HCT116 (cell line): ENCODE results near the gene NET1. TPM values are rescaled to one million over a fixed set of nuclear protein-coding genes. Genes with fewer than 3 reads are reported as not detected.

Source experiments
- ATAC-seq: fragments of 200-7000 bp; cut with Tn5 transposase; 2 replicates; pipeline ENCODE4 v1.9.1; 2020; ENCODE audit warnings: mild to moderate bottlenecking, moderate library complexity
- BruUV-seq: library from RNA; stranded (reverse); fragments of 400-500 nt; replicated peaks from 2 replicates; lab custom pipeline; 2021; lab: Mats Ljungman, UMichigan
- CTCF ChIA-PET: fragments of 300-600 bp; sonication (Branson Sonifier 250); formaldehyde crosslinking; loops from one replicate; lab custom pipeline; 2021; ENCODE audit warnings: antibody characterized with exemption; lab: Charles Lee
- POLR2A ChIA-PET: fragments of 300-600, 350-600 bp; sonication (Branson Sonifier 250); formaldehyde crosslinking; loops from one replicate; lab custom pipeline; 2021; ENCODE audit warnings: antibody characterized with exemption; lab: Charles Lee
- RAD21 ChIA-PET, 2 experiments: fragments of 300-600 bp; sonication (Branson Sonifier 250); formaldehyde crosslinking; loops; one replicate each; lab custom pipeline; 2023; ENCODE audit warnings: low total read pairs in 2 of 2; ENCODE audit not compliant: uncharacterized antibody in 2 of 2, unreplicated experiment in 2 of 2, low non-redundant PET in 1 of 2; lab: Charles Lee
- DNase-seq: peaks from one replicate; pipeline ENCODE4 v3.0.0-alpha.2; 2010; ENCODE audit warnings: low read depth, low spot score
- H2AFZ ChIP-seq: fragments of 200-600 bp; shearing (Covaris generic), sonication (generic); 2 replicates; pipeline ENCODE4 v1.6.1; 2017; ENCODE audit warnings: low read depth, mixed run types, mixed read lengths, antibody characterized with exemption, low read length; ENCODE audit not compliant: poor library complexity, severe bottlenecking
- H3K27ac ChIP-seq: 2 replicates; pipeline ENCODE4 v1.5.1; 2012; ENCODE audit warnings: low read depth, low read length
- H3K27me3 ChIP-seq: fragments of 200-600 bp; sonication (generic); 2 replicates; pipeline ENCODE4 v1.6.1; 2016; ENCODE audit warnings: mixed run types, low read length, mixed read lengths; ENCODE audit not compliant: insufficient read depth
- H3K36me3 ChIP-seq, 2 experiments: fragments of 200-500 bp in 1 of 2; fragments of 200-600 bp in 1 of 2; sonication (Bioruptor generic) in 1 of 2; sonication (generic) in 1 of 2; 2 replicates each; pipeline versions ENCODE4 v1.5.1 to v1.6.1; 2014 to 2016; ENCODE audit warnings: low read length in 2 of 2, inconsistent platforms in 1 of 2, mixed read lengths in 1 of 2, mixed run types in 1 of 2; ENCODE audit not compliant: insufficient read depth in 2 of 2, control insufficient read depth in 1 of 2
- H3K4me1 ChIP-seq, 2 experiments: fragments of 200-600 bp in 1 of 2; sonication (generic) in 1 of 2; 2 replicates each; pipeline versions ENCODE4 v1.5.1 to v1.6.1; 2012 to 2017; ENCODE audit warnings: low read length in 2 of 2, inconsistent platforms in 1 of 2, mild to moderate bottlenecking in 1 of 2, mixed read lengths in 1 of 2, mixed run types in 1 of 2, moderate library complexity in 1 of 2; ENCODE audit not compliant: insufficient read depth in 2 of 2, control insufficient read depth in 1 of 2
- H3K4me2 ChIP-seq: fragments of 200-600 bp; sonication (generic); 2 replicates; pipeline ENCODE4 v1.6.1; 2017; ENCODE audit warnings: mixed run types, low read length, mixed read lengths
- H3K4me3 ChIP-seq, 2 experiments: fragments of 200-600 bp in 1 of 2; sonication (generic) in 1 of 2; replicated peaks in 1 of 2; 2 replicates each; pipeline ENCODE4 v1.5.1; 2011 to 2016; ENCODE audit warnings: low read length in 2 of 2, control low read depth in 1 of 2, low read depth in 1 of 2, mild to moderate bottlenecking in 1 of 2, mixed read lengths in 1 of 2, mixed run types in 1 of 2
- H3K79me2 ChIP-seq: fragments of 200-600 bp; sonication (generic); 2 replicates; pipeline ENCODE4 v1.6.1; 2017; ENCODE audit warnings: mild to moderate bottlenecking, mixed run types, low read length, moderate library complexity, mixed read lengths; ENCODE audit not compliant: insufficient read depth
- H3K9ac ChIP-seq: fragments of 200-600 bp; sonication (generic); 2 replicates; pipeline ENCODE4 v1.6.1; 2016; ENCODE audit warnings: low read length, mixed read lengths
- H3K9me2 ChIP-seq: fragments of 200-600 bp; sonication (generic), shearing (Covaris generic); 2 replicates; pipeline ENCODE4 v1.6.1; 2017; ENCODE audit warnings: mixed run types, mild to moderate bottlenecking, moderate library complexity; ENCODE audit not compliant: insufficient read depth
- H3K9me3 ChIP-seq, 2 experiments: fragments of 200-500 bp in 1 of 2; fragments of 200-600 bp in 1 of 2; sonication (Bioruptor generic) in 1 of 2; sonication (generic) in 1 of 2; 2 replicates each; pipeline ENCODE4 v1.6.1; 2014 to 2017; ENCODE audit warnings: low read length in 2 of 2, mixed read lengths in 2 of 2, inconsistent platforms in 1 of 2, low read depth in 1 of 2, mild to moderate bottlenecking in 1 of 2, mixed run types in 1 of 2, moderate library complexity in 1 of 2; ENCODE audit not compliant: control insufficient read depth in 1 of 2, insufficient read depth in 1 of 2
- H4K20me1 ChIP-seq: fragments of 200-600 bp; sonication (generic), shearing (Covaris generic); 2 replicates; pipeline ENCODE4 v1.6.1; 2017; ENCODE audit warnings: mixed run types, mild to moderate bottlenecking, moderate library complexity; ENCODE audit not compliant: insufficient read depth
- ATF3 ChIP-seq: IDR thresholded peaks from 2 replicates; pipeline ENCODE4 v1.6.1; 2012
- CBX3 ChIP-seq: IDR thresholded peaks from 2 replicates; pipeline ENCODE4 v1.6.1; 2012; ENCODE audit warnings: low read depth
- CEBPB ChIP-seq: IDR thresholded peaks from 2 replicates; pipeline ENCODE4 v1.6.1; 2012; ENCODE audit warnings: low read depth
- EGR1 ChIP-seq: IDR thresholded peaks from 2 replicates; pipeline ENCODE4 v1.6.1; 2012; ENCODE audit warnings: low read depth
- ELF1 ChIP-seq: IDR thresholded peaks from 2 replicates; pipeline ENCODE4 v1.6.1; 2012; ENCODE audit warnings: low read depth, borderline replicate concordance
- EZH2 ChIP-seq: fragments of 200-600 bp; sonication (generic); IDR thresholded peaks from 2 replicates; pipeline ENCODE4 v1.6.1; 2017; ENCODE audit warnings: antibody characterized with exemption, mixed run types
- EZH2phosphoT487 ChIP-seq: fragments of 200-600 bp; IDR thresholded peaks from 2 replicates; pipeline ENCODE4 v1.6.1; 2018; ENCODE audit warnings: antibody characterized with exemption, borderline replicate concordance
- FOSL1 ChIP-seq: IDR thresholded peaks from 2 replicates; pipeline ENCODE4 v1.6.1; 2012; ENCODE audit warnings: low read depth
- MAX ChIP-seq: IDR thresholded peaks from 2 replicates; pipeline ENCODE4 v1.6.1; 2012
- RAD21 ChIP-seq: IDR thresholded peaks from 2 replicates; pipeline ENCODE4 v1.6.1; 2012; ENCODE audit warnings: low read depth, mild to moderate bottlenecking
- SP1 ChIP-seq: IDR thresholded peaks from 2 replicates; pipeline ENCODE4 v1.6.1; 2012; ENCODE audit warnings: low read depth
- YY1 ChIP-seq: IDR thresholded peaks from 2 replicates; pipeline ENCODE4 v1.6.1; 2011; ENCODE audit warnings: low read length, low read depth, moderate library complexity, mild to moderate bottlenecking; ENCODE audit not compliant: insufficient replicate concordance; ENCODE audit errors: extremely low read depth
- ZBTB33 ChIP-seq: IDR thresholded peaks from 2 replicates; pipeline ENCODE4 v1.6.1; 2011; ENCODE audit warnings: mild to moderate bottlenecking, low read length, moderate library complexity; ENCODE audit not compliant: insufficient replicate concordance; ENCODE audit errors: extremely low read depth
- ZFX ChIP-seq: fragments of 450-650 bp; IDR thresholded peaks from 2 replicates; pipeline ENCODE4 v1.6.1; 2017
- ZNF274 ChIP-seq: fragments of 200-500 bp; sonication (Bioruptor generic); IDR thresholded peaks from 2 replicates; pipeline ENCODE4 v1.6.1; 2014; ENCODE audit warnings: mild to moderate bottlenecking, low read depth, low read length, inconsistent platforms
- intact Hi-C: fragments of 100-400 bp; cut with micrococcal nuclease; formaldehyde crosslinking; loops from 2 replicates; pipeline ENCODE4 v1.10.0; 2022
- total RNA-seq: library from RNA; stranded (reverse); gene quantifications from one replicate; pipeline ENCODE4 v1.2.1, GENCODE V29; 2021; ENCODE audit not compliant: unreplicated experiment

Gene NET1
- total RNA-seq, 1 experiment from 2014 or later = 51.2 TPM

GRCh38 chr10:5461203-5461588 is 48.8 kb downstream of the NET1 start:
- DNase-seq = no peak
- Histone ChIP-seq H3K27me3 (no peaks in the 10 kb centered on the region), H3K9me2 (no peaks in the 10 kb centered on the region)
- no peak for TF ChIP-seq EZH2phosphoT487
- no peak for TF ChIP-seq RAD21
- TF ChIP-seq ZNF274 = no peak
- TF ChIP-seq ZFX = no peak
- TF ChIP-seq SP1 = no peak
- no peak for TF ChIP-seq YY1
- TF ChIP-seq MAX = no peak
- TF ChIP-seq EZH2 = no peak
- TF ChIP-seq ATF3 = no peak
- no peak for TF ChIP-seq ELF1
- TF ChIP-seq CEBPB = no peak
- TF ChIP-seq ZBTB33 = no peak
- TF ChIP-seq EGR1 = no peak
- TF ChIP-seq CBX3 = no peak
- TF ChIP-seq FOSL1 = no peak
- TF ChIP-seq, all 23 proteins: peak for 0
- POLR2A ChIA-PET = no interaction called here
- H3K27ac ChIP-seq = no peak overlapping the region
- no peaks in the 10 kb centered on the region for H3K4me1 ChIP-seq
- RAD21 ChIA-PET = no interaction called here
- H3K79me2 ChIP-seq = no peaks in the 10 kb centered on the region
- no peak overlapping the region for H3K4me3 ChIP-seq
- H4K20me1 ChIP-seq = no peaks in the 10 kb centered on the region
- no peak overlapping the region for H2AFZ ChIP-seq
- intact Hi-C loops = no loop called here
- BruUV-seq = no TSS peak
- no peaks in the 10 kb centered on the region for H3K9me3 ChIP-seq
- peaks cover 12 to 16% of the 10 kb centered on the region in 2 experiments; a peak in 3 of 4 replicates for H3K36me3 ChIP-seq
- no peak overlapping the region for H3K4me2 ChIP-seq
- CTCF ChIA-PET = interaction anchor here (1.9 kb wide), 1 partner anchor 162 kb away, joined by 7 read pairs; no protein-coding TSS in a partner anchor
- no peak for ATAC-seq
- H3K9ac ChIP-seq = no peak overlapping the region
